GM19328 (cell line): ENCODE measurements around the gene TANGO6.

Experiments used
- ATAC-seq: cut with Tn5 transposase; IDR thresholded peaks from one replicate; pipeline ENCODE4 v1.9.1; 2021; ENCODE audit warnings: mild to moderate bottlenecking, moderate library complexity; ENCODE audit not compliant: unreplicated experiment

Gene TANGO6

GRCh38 chr16:68907297-68907696, 64.0 kb downstream of the TANGO6 start:
- ATAC-seq, result no peak

- no peak for ATAC-seq
Observed at GRCh38 chr16:68907781-68908181, 64.5 kb downstream of the TANGO6 start.

GRCh38 chr16:68909099-68909733, 65.9 kb downstream of the TANGO6 start:
- no peak for ATAC-seq

GRCh38 chr16:68910051-68910450, 66.7 kb downstream of the TANGO6 start:
- ATAC-seq, result no peak

GRCh38 chr16:68915589-68915988, 72.3 kb downstream of the TANGO6 start:
- ATAC-seq, result no peak

- no peak for ATAC-seq
Observed at GRCh38 chr16:68917541-68917940, 74.2 kb downstream of the TANGO6 start.

- ATAC-seq, result no peak
Observed at GRCh38 chr16:68920349-68920748, 77.0 kb downstream of the TANGO6 start.

- no peak for ATAC-seq
Observed at GRCh38 chr16:68921637-68922036, 78.3 kb downstream of the TANGO6 start.

GRCh38 chr16:68923116-68923515, 79.8 kb downstream of the TANGO6 start:
- ATAC-seq, result no peak

GRCh38 chr16:68927018-68927417, 83.7 kb downstream of the TANGO6 start:
- no peak for ATAC-seq

GRCh38 chr16:68931196-68931595, 87.9 kb downstream of the TANGO6 start:
- ATAC-seq, result no peak

GRCh38 chr16:68934402-68934801, 91.1 kb downstream of the TANGO6 start:
- no peak for ATAC-seq

- no peak for ATAC-seq
Observed at GRCh38 chr16:68935008-68935407, 91.7 kb downstream of the TANGO6 start.

GRCh38 chr16:68936736-68937631, 93.7 kb downstream of the TANGO6 start:
- no peak for ATAC-seq

- ATAC-seq, result no peak
Observed at GRCh38 chr16:68939692-68940320, 96.5 kb downstream of the TANGO6 start.

GRCh38 chr16:68940816-68941215, 97.5 kb downstream of the TANGO6 start:
- no peak for ATAC-seq

GRCh38 chr16:68943961-68944360, 100.6 kb downstream of the TANGO6 start:
- ATAC-seq, result no peak

- ATAC-seq, result no peak
Observed at GRCh38 chr16:68948230-68948910, 105.0 kb downstream of the TANGO6 start.

GRCh38 chr16:68951991-68952877, 108.9 kb downstream of the TANGO6 start:
- ATAC-seq, result no peak

- ATAC-seq, result no peak
Observed at GRCh38 chr16:68954911-68955635, 111.7 kb downstream of the TANGO6 start.
